ENCODE measurements around the gene TMEM184A.
"Not testable (repeated sequence)": the region's sequence is repeated elsewhere in the genome, so short reads cannot be mapped to it uniquely, and the experiment has no call there.

TMEM184A gene

GRCh38 chr7:1520539-1521234 is 35.3 kb downstream of the TMEM184A start:
- FAIRE-seq: no peak

GRCh38 chr7:1519322-1519922 is 36.6 kb downstream of the TMEM184A start:
- FAIRE-seq: not testable (repeated sequence)

GRCh38 chr7:1516586-1517251 is 39.3 kb downstream of the TMEM184A start:
- no peak for FAIRE-seq

- FAIRE-seq: not testable (repeated sequence)
Measured at GRCh38 chr7:1515509-1515967, 40.5 kb downstream of the TMEM184A start.

GRCh38 chr7:1514995-1515401 is 41.0 kb downstream of the TMEM184A start:
- FAIRE-seq: no peak

GRCh38 chr7:1514407-1514806 is 41.6 kb downstream of the TMEM184A start:
- FAIRE-seq: no peak

GRCh38 chr7:1513657-1514095 is 42.3 kb downstream of the TMEM184A start:
- FAIRE-seq: no peak

- FAIRE-seq: no peak
Measured at GRCh38 chr7:1512781-1513656, 43.0 kb downstream of the TMEM184A start.

- FAIRE-seq: no peak
Measured at GRCh38 chr7:1511444-1512422, 44.3 kb downstream of the TMEM184A start.

- no peak for FAIRE-seq
Measured at GRCh38 chr7:1510780-1511154, 45.2 kb downstream of the TMEM184A start.

GRCh38 chr7:1509226-1509625 is 46.8 kb downstream of the TMEM184A start:
- FAIRE-seq: no peak

GRCh38 chr7:1508277-1508758 is 47.7 kb downstream of the TMEM184A start:
- FAIRE-seq: no peak

GRCh38 chr7:1505731-1506550 is 50.1 kb downstream of the TMEM184A start:
- no peak for FAIRE-seq

GRCh38 chr7:1503816-1504775 is 51.9 kb downstream of the TMEM184A start, which contains the start of gene INTS1:
Gene INTS1, minus strand, starts transcription at chr7:1504389. Its CDS starts 429 bp downstream, at chr7:1503960.
- FAIRE-seq: no peak

GRCh38 chr7:1503390-1503789 is 52.6 kb downstream of the TMEM184A start:
- no peak for FAIRE-seq

- FAIRE-seq: no peak
Measured at GRCh38 chr7:1502845-1503244, 53.2 kb downstream of the TMEM184A start.

- no peak for FAIRE-seq
Measured at GRCh38 chr7:1501487-1502270, 54.3 kb downstream of the TMEM184A start.
